HG03175 (cell line): ENCODE measurements around the gene JPT1.
"Not testable (repeated sequence)": the region's sequence is repeated elsewhere in the genome, so short reads cannot be mapped to it uniquely, and the experiment has no call there.

ENCODE experiments used
- ATAC-seq: cut with Tn5 transposase; IDR thresholded peaks from one replicate; pipeline ENCODE4 v1.9.1; 2021; ENCODE audit warnings: mild to moderate bottlenecking, moderate library complexity; ENCODE audit not compliant: unreplicated experiment

Gene JPT1

DNA sequence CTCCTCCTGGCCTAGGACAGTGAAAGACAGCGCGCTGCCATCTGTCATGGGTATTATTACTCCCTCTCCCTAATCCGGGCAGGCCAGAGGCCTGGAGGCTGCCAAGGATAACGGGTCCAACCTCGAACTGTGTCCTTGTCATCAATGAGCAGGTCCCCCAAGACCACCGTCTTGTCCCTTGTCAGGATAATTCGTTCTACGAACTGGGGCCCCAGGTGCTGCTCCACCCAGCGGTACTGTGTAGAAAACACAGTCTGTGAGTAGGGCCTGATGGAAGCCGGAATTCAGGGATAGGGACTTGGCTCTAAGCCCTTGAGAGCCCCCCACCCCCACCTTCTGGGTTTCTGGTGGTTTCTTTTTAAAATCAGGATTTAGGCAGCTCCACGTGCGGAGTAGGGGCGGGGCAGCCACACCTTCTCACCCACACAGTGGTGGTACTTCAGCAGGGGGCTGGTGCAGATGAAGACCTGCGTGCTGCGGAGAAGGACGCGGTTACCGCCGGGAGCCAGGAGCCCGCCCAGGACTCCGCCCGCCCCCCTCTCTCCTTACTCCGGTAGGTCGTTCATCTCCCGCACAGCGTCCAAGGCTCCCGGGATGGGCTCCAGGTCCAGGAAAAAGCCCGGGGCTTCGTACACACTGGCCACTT is 23.6 kb downstream of the JPT1 start:
- no peak for ATAC-seq

GRCh38 chr17:75130059-75130631 is 24.2 kb downstream of the JPT1 start:
- ATAC-seq: no peak

- ATAC-seq: no peak
Measured at GRCh38 chr17:75129576-75129975, 24.7 kb downstream of the JPT1 start.

- no peak for ATAC-seq
Measured at GRCh38 chr17:75128694-75129505, 25.4 kb downstream of the JPT1 start.

DNA sequence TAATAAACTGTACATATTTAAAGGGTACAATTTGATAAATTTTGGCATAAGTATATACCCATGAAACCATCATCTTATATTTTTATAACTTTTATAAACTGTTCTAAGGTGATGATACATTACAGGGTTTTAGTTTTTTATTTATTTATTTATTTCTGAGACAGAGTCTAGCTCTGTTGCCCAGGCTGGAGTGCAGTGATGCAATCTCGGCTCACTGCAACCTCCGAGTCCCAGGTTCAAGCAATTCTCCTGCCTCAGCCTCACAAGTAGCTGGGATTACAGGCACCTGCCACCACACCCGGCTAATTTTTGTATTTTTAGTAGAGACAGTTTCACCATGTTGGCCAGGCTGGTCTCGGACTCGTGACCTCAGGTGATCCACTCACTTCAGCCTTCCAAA is 26.4 kb downstream of the JPT1 start:
- ATAC-seq: not testable (repeated sequence)

- no peak for ATAC-seq
Measured at GRCh38 chr17:75126954-75127353, 27.4 kb downstream of the JPT1 start.

DNA sequence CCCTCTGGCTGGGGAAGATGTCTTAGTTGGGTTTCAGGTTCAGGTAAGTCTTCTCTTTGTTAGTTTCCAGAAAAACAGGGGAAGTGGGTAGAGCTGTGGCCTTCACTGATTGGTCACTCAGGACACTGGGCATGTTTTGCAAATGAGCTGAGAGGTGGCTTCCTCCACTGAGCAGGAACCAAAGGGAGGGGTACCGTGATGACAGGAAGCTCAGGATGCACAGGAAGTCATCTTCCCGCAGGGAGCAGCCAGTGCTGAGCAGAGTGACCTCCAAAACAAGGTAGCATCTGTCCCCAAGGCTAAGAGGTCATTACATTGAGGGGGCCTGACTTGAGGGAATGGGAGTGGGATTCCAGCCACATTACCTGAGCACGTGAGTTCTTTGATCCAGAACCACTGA is 28.3 kb downstream of the JPT1 start:
- ATAC-seq: no peak

- ATAC-seq: no peak
Measured at GRCh38 chr17:75124819-75125162, 29.5 kb downstream of the JPT1 start.

DNA sequence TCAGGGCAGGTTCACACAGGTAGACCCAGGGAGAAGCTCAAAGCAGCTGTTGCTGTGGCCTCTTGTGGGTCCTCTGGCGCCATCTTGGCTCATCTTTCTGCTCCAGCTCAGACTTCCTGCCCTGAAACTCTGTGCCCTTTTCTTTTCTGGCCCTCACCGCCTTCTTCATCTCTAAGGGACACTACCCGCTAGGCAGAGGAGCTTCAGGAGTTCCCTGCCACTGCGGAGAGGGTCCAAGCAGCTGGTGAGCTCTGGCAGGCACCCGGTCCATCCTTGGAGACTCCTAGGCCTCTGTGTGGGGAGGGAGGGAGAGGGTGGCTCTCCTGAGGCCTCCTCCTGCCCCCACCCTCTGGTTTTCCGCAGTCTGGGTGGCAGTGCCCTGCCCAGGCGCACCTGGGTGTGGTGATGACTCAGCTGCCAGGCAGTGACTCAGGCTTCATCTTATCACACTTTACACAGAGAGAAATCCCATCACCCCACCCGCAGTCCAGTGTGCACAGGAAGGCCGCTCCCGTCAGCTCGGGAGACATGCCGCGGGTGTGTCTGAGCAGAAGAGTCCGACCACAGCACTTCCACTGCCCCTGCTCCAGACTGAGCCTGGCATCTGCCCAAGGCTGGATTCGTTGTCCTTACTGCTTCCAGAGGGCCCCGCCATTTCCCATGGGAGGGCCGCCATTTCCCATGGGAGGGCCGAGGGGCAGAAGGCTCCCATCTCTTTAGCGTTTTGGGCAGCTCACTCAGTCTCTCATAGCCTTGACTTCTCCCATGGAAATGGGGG is 30.1 kb downstream of the JPT1 start:
- ATAC-seq: no peak

GRCh38 chr17:75118307-75118706 is 36.0 kb downstream of the JPT1 start:
- no peak for ATAC-seq

DNA sequence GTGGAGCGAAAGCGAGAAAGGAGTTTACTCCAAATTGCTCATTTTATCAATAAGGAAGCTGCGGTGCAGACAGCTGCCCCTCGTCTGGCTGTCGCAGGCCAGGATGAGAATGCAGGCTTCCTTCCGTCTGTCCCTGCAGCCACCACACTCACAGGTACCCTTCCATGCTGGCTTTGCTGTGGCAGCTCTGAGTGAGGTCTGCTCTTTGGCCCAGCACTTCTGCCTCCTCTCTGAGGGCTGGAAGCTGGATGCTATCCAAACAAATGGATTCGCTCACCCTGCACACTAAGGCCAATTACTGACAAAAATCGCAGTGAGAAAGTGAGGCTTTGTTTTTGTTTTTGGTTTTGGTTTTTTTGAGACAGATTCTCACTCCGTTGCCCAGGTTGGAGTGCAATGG is 37.6 kb downstream of the JPT1 start:
- no peak for ATAC-seq

DNA sequence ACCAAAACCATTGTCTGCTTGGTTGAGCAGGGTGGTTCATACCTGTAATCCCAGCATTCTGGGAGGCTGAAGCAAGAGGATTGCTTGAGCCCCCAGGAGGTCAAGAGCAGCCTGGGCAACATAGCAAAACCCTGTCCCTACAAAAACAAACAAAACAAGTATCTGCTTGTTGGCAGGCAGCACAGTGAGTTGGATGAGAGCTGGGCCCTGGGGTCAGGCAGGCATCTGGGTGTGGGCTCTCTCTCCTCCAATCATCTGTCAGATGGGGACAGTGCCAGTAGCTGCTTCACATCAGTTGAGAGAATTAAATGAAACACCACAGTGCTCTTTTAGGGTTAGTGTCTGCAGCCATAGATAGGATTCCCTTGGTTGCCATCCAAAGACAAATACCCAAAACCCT is 38.8 kb downstream of the JPT1 start:
- no peak for ATAC-seq

DNA sequence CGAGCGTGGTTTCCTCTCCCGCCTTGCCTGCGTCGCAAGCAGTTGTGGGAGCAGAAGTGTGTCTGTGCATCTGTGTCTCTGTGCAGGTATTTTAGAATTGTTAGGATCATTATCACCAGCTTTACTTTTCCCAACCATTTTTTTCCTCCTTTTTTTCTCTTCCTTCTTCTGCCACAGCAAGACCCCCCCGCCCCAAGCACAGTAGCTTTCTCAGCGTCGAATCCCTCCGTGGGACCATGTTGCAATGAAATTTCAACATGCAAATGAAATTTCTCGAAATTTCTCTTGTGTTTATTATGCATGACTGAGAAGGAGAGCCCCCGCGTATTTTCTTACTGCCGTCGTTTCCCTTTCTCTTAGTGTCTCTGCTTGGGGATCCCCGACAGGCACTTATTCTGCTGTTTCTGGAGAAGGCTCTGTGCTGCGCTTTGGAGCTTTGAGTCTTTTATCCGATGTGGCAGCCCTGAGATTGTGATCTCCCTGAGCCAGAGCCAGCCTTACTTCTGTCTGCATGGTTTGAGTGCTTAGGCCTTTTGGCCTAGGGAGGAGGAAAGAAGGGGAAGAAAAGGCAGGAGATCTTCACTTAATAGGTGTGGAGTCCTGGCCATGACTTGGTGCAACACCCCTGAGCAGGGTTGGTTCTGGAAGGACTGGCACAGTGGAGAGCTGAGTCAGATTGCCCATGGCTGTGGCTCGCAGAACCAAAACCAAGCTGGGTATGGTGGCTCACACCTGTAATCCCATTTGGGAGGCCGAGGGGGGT is 39.6 kb downstream of the JPT1 start:
- no peak for ATAC-seq

DNA sequence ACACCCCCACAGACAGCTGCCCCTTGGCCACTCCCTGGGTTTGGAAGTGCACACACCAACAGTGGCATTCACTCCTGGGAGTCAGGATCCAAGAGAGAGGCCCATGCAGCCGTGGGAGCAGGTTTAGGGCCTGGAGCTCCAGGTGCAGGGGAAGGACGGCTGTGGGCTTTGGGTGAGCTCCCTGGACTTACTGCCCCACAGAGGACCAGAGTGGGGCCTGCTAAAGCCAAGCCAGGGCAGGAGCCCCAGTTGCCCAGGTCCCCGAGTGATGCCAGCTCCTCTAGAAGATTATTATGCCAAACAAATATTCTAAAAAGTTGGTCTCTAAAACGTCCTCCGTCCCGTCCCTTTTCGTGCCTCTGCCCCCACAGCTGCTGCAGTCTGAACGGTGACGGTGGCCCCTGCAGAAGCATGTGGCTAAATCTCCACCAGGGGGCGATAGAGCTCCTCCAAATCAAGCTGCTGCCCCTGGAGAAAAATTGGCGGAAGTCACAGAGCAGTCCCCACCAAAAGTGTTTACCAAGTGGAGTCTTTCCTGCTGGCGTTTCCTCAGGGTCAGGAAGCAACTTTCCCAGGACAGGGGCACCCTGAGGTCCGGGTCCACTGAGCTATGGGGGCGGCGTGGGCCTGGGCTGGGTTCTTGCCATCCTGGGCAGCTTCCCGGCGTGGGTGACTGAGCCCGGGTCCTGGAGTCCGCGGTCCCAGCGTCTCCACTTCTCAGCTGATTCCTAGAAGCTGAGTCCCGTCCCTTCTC is 40.3 kb downstream of the JPT1 start:
- no peak for ATAC-seq

- no peak for ATAC-seq
Measured at GRCh38 chr17:75111777-75112335, 42.5 kb downstream of the JPT1 start.

- ATAC-seq: no peak
Measured at GRCh38 chr17:75110234-75110937, 43.9 kb downstream of the JPT1 start.

DNA sequence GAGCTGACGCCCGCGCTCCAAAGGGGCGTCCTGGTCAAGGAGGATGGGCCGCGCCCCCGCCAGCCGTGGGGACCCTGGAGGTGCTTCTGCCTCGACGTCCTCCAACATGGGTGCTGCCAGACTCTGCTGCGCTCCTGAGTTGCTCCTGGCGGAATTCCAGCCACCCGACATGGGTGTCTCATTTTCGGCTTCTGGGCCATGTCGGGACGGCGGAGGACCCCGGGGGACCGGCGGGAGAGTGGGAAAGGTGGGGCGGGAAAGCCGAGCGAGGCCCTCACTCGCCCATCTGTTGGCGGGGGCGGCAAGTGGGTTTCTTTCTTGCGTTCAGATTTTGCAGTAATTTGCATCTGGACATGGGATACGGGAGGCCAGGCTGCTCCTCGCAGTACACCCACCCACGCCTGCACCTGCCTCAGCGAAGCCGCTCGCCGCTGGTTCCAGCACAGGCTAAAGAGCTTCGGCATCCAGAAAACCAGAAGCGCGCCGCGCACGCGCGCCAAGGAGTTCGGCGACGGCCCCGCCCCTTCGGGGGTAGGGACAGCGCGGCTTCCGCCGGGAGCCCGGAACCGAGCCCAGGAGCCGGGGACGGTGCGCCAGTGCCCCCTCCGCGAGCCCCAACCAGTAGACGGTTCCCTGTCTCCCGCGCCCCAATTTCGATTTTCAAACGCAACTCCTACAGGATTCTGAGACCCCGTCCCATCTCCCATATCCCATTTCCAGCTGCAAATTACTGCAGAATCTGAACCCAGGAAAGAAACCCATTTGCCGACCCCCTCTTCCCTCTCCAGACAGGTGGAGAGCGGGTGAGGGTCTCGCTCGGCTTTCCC is 44.7 kb downstream of the JPT1 start, which contains the start of gene ARMC7:
TSS of gene ARMC7 (plus strand) at position 563 of the 827 bp plus-strand sequence. CDS start 320 bp downstream, outside the sequence.
- ATAC-seq: peak; percentile 66

DNA sequence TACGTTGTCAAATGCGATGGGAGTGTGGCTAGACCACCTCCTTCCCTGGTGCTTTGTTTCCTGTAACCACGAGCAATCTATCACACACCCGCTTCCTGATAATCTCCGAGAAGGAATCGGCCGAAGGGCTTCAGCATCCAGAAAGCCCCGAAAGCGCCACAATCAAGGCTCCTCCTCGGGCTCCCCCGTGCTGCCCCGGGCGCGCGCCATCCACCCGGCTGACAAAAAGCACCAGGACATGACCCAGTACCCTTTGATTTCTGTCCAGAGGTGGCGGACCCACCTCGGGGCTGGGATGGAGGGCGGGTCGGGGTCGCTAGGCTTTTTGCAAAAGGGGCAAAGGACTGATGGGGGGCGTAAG is 45.3 kb downstream of the JPT1 start:
- ATAC-seq: peak; percentile 5
